ENCODE results near the gene EFNA2.

DNA sequence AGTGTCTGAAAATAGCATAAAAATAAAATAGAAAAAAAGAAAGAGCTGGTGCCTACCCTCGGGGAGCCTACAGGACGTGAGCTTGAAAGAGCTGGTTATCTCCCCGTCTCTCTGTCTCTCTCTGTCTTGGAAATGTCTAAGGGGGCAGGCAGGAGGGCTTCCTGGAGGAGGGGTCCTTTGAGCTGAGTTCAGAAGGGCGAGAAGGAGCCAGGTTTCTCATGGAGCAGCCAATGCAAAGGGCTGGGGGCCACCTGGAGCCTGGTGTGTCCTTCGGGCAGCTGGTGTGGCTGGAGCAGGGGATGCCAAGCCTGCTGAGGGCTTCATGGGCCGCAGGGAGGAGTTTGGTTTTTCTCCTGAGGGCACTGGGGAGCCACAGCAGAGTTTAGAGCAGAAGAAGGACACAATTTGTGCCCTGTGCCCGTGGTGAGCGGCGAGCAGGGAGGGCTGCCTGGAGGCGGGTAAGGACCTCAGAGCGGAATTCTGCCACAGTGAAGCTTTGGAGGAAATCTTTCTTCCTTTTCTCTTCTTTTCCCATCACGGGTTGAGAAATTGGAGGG is 38.7 kb downstream of the EFNA2 start:
- TF ChIP-seq, protein P1, sequence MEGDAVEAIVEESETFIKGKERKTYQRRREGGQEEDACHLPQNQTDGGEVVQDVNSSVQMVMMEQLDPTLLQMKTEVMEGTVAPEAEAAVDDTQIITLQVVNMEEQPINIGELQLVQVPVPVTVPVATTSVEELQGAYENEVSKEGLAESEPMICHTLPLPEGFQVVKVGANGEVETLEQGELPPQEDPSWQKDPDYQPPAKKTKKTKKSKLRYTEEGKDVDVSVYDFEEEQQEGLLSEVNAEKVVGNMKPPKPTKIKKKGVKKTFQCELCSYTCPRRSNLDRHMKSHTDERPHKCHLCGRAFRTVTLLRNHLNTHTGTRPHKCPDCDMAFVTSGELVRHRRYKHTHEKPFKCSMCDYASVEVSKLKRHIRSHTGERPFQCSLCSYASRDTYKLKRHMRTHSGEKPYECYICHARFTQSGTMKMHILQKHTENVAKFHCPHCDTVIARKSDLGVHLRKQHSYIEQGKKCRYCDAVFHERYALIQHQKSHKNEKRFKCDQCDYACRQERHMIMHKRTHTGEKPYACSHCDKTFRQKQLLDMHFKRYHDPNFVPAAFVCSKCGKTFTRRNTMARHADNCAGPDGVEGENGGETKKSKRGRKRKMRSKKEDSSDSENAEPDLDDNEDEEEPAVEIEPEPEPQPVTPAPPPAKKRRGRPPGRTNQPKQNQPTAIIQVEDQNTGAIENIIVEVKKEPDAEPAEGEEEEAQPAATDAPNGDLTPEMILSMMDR (IDR thresholded peaks at IDR 0.05) = no peak
- TF ChIP-seq POLR2AphosphoS5 (IDR thresholded peaks at IDR 0.05) = no peak
